ENCODE data around the gene CASP7.

DNA sequence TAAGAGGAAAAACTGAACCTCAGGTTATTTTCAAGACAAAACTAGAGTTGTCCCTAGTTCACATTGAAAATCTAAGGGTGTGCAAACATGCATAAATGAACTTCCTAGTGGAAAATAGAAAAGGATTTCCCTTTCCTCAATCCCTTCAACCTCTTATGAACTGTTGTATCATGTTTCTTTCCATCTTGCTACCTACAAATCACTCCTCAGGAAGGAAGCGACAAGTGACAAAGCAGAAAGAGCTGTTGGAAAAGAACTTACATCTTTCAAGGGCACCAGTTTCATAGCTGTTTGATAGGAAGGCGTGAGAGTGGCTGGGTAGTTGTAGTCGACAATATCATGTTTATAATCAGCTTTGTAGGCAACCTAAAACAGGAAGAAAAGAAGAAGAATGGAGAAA, 39.7 kb upstream of the CASP7 start:
- TF ChIP-seq, protein P1, sequence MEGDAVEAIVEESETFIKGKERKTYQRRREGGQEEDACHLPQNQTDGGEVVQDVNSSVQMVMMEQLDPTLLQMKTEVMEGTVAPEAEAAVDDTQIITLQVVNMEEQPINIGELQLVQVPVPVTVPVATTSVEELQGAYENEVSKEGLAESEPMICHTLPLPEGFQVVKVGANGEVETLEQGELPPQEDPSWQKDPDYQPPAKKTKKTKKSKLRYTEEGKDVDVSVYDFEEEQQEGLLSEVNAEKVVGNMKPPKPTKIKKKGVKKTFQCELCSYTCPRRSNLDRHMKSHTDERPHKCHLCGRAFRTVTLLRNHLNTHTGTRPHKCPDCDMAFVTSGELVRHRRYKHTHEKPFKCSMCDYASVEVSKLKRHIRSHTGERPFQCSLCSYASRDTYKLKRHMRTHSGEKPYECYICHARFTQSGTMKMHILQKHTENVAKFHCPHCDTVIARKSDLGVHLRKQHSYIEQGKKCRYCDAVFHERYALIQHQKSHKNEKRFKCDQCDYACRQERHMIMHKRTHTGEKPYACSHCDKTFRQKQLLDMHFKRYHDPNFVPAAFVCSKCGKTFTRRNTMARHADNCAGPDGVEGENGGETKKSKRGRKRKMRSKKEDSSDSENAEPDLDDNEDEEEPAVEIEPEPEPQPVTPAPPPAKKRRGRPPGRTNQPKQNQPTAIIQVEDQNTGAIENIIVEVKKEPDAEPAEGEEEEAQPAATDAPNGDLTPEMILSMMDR (IDR thresholded peaks at IDR 0.05 in 4 of 5, conservative IDR thresholded peaks at IDR 0.05 in 1 of 5), result no peak
- TF ChIP-seq POLR2A (IDR thresholded peaks at IDR 0.05), result no peak

Data from gastrocnemius medialis (tissue), 4 donors.